WI38 (cell line): Measurements from ENCODE around the gene BMS1.
A peak's percentile ranks its signal among the peaks of the same experiment; 100 is the strongest.

Experiments
- H3K4me3 ChIP-seq: 2 replicates; pipeline ENCODE4 v1.5.1; 2011; ENCODE audit warnings: low read depth, mild to moderate bottlenecking, control low read depth, low read length
- TF ChIP-seq, protein P1 (sequence below): IDR thresholded peaks from 2 replicates; pipeline ENCODE4 v1.5.1; 2012; ENCODE audit warnings: low read depth, mild to moderate bottlenecking, control low read depth, low read length

BMS1 gene

DNA sequence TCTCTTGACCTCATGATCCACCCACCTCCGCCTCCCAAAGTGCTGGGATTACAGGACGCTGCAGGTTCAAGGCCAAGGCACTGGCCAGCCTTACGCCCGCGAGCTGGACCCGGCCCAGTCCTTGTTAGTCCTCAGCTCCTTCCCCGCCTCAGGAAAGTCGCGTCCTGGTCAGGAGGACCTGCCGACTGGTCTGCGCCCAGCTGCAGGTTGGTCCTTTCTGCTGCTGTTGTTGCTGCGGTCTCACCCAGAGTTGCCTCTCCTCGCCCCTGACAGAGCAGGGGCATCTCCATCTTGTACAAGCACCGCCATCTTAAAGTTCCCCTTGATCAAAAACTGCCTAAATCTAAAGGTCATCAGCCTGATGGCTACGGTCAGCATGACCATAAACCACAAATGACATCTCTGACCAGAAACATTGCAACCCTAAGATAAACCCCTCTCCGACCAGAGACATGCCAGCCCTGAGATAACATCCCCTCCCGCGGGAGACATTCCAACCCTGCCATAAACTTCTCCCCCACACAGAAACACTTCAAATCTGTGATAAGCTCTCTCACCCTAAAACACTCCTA, 13.9 kb upstream of the BMS1 start:
- TF ChIP-seq, protein P1, sequence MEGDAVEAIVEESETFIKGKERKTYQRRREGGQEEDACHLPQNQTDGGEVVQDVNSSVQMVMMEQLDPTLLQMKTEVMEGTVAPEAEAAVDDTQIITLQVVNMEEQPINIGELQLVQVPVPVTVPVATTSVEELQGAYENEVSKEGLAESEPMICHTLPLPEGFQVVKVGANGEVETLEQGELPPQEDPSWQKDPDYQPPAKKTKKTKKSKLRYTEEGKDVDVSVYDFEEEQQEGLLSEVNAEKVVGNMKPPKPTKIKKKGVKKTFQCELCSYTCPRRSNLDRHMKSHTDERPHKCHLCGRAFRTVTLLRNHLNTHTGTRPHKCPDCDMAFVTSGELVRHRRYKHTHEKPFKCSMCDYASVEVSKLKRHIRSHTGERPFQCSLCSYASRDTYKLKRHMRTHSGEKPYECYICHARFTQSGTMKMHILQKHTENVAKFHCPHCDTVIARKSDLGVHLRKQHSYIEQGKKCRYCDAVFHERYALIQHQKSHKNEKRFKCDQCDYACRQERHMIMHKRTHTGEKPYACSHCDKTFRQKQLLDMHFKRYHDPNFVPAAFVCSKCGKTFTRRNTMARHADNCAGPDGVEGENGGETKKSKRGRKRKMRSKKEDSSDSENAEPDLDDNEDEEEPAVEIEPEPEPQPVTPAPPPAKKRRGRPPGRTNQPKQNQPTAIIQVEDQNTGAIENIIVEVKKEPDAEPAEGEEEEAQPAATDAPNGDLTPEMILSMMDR = no peak

GRCh38 chr10:42769173-42769572, 13.4 kb upstream of the BMS1 start:
- H3K4me3 ChIP-seq = no peak overlapping the region

More for the DNA sequence above, 13.9 kb upstream of the BMS1 start:
- H3K4me3 ChIP-seq = no peak overlapping the region

DNA sequence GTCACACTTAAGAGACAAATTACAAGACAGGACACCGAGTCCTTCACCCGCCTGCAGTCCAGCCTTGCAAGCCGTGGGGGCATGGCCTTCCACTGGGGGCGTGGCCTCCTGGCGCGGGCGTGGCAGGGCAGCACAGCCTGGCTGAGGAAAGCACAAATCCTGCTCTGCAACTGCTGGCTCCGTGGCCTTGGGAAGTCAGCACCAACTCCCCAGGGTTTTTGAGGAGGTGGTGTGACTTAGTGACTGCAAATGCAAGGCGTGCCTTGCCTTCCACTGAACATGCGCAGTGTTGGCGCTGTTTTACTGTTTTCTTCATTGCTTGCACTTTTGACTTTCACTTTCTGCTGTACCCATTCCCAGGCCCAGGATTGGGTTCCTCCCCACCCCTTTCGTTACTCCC, 12.9 kb upstream of the BMS1 start:
- TF ChIP-seq, protein P1 = no peak
- no peak overlapping the region for H3K4me3 ChIP-seq

More at GRCh38 chr10:42769173-42769572, 13.4 kb upstream of the BMS1 start:
- TF ChIP-seq, protein P1 = no peak

DNA sequence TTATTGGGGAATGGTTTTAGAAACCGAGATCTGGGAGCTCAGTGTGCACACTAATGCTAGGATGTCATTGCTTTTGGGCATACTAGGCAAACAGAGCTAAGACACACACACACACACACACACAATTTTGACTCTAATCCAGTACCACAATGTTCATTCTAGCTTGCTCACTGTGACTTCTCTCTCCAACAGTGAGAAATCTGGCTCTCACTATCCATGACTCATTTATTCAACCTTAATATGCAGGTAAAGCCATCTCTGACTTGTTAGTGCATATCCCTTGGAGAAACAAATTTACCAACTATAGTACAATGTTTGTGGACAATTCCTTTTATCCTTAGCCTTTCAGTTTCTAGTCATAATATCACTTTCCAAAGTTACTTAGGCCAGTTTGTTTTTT, 5.9 kb upstream of the BMS1 start:
- H3K4me3 ChIP-seq = no peak overlapping the region
- TF ChIP-seq, protein P1 = no peak

GRCh38 chr10:42780456-42780855, 2.1 kb upstream of the BMS1 start:
- TF ChIP-seq, protein P1 = no peak

DNA sequence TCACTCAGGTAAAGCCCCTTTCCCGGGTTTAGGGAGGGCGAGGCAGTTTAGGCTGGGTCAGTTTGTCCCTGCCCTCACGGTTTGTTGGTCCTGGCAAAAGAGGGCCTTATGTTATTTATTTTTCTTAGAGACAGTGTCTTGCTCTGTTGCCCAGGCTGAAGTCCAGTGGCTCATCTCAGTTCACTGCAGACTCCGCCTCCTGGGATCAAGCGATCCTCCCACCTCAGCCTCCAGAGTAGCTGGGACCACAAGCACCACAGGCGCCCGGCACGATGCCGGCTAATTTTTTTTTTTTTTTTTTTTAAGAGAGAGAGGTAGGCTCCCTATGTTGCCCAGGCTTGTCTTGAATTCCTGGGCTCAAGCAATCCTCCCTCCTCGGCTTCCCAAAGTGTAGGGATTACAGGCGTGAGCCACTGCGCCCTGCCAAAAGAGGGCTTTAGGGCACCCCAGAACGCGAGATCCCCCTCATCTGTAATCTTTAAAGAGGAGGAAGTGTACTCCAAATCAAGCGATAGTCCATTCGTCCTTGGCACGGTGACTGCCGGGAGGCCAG, 626 bp upstream of the BMS1 start:
- peak overlapping the region; percentile 92 for H3K4me3 ChIP-seq

More at GRCh38 chr10:42780456-42780855, 2.1 kb upstream of the BMS1 start:
- H3K4me3 ChIP-seq = no peak overlapping the region

DNA sequence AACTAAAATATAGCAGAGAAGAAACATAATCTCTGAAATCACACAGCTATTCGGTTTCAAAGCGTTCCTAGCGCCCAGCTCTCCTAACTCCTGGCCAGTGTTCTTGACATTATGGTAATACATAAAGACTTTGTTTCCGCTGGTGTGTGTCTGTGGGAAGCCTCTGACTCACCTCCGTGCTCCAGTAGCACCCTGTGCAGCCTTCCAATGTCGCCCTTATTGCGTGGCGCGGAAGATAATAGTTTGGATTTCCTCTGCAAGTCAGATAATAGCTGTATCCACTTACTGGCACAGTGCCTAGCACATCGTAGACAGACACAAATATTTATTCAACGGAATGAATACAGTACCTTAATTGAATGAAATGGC, 570 bp downstream of the BMS1 start:
- H3K4me3 ChIP-seq = peak overlapping the region; percentile 92
- TF ChIP-seq, protein P1 = no peak

More for the DNA sequence above, 626 bp upstream of the BMS1 start:
- TF ChIP-seq, protein P1 = no peak
